ENCODE measurements around the gene BTBD17. TPM values are rescaled to one million over a fixed set of nuclear protein-coding genes. Genes with fewer than 3 reads are reported as not detected.

Gene BTBD17
- total RNA-seq, 1 donor from 2014 or later: not detected

GRCh38 chr17:74354123-74354522 lies 7.5 kb downstream of the BTBD17 start:
- no peak for DNase-seq (ENCODE audit: low read depth)
- Histone ChIP-seq H3K79me2 (ENCODE audit: insufficient read depth, low read length) (no peaks in the 10 kb centered on the region), H3K4me1 (ENCODE audit: insufficient read depth, low read length) (no peaks in the 10 kb centered on the region), H2AFZ (ENCODE audit: low read depth, low read length) (no peak overlapping the region), H3K9ac (ENCODE audit: low read length) (no peak overlapping the region), H3K4me2 (ENCODE audit: low read length) (no peak overlapping the region), H3K9me3 (ENCODE audit: insufficient read depth, low read depth, low read length) (no peaks in the 10 kb centered on the region), H3K4me3 (ENCODE audit: insufficient read depth, low read depth, low read length) (no peak overlapping the region), H3K27ac (ENCODE audit: low read depth, low read length) (no peak overlapping the region), H3K36me3 (ENCODE audit: insufficient read depth, low read length) (no peaks in the 10 kb centered on the region), H4K20me1 (ENCODE audit: insufficient read depth, low read length) (no peaks in the 10 kb centered on the region), H3K27me3 (ENCODE audit: insufficient read depth, low read length) (peaks cover 33% of the 10 kb centered on the region)
- H3K27ac Mint-ChIP-seq (ENCODE audit: unreplicated experiment): no peak overlapping the region
- no peak for FAIRE-seq
- H3K9me3 Mint-ChIP-seq (ENCODE audit: unreplicated experiment): peaks cover 2% of the 10 kb centered on the region
- TF ChIP-seq CTCF (IDR thresholded peaks at IDR 0.05; ENCODE audit: insufficient read depth, low read depth, low read length): no peak
- TF ChIP-seq EZH2 (IDR thresholded peaks at IDR 0.05; ENCODE audit: insufficient read depth, low read length): no peak
- no peaks in the 10 kb centered on the region for H3K4me1 Mint-ChIP-seq (ENCODE audit: low read depth, unreplicated experiment)
- H3K36me3 Mint-ChIP-seq (ENCODE audit: low read depth, unreplicated experiment): peaks cover 1% of the 10 kb centered on the region
- peaks cover 66% of the 10 kb centered on the region for H3K27me3 Mint-ChIP-seq (ENCODE audit: low read depth, unreplicated experiment)
- no peak overlapping the region for H3K4me3 Mint-ChIP-seq (ENCODE audit: unreplicated experiment)

DNA sequence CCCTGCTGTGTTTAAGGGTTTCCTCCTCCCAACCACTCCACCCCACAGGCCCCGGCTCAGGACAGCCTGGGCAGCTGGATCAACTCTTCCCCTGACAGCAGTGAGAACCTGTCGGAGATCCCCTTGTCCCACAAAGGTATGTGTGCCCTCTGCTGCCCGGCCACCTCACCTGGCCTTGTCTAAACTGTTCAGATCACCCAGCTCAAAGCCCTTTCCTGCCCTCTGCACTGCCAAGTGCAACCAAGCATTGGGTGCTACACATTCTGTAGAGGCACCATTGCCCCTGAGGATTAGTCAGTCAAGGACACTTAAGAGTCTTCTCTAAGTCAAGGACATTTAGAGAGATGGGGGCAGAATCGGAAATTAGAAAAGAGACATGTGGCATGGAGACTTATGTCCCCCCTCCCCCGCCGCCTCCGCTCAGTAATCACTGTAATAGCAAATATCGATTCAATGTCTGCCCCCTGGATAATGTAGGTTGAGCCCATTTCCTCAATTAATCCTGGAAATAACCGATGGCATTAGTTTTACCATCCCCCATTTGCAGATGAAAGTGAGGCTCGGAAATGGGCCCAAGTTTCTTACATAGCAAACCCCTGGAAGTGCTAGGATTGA lies 8.1 kb downstream of the BTBD17 start:
- H4K20me1 ChIP-seq (ENCODE audit: insufficient read depth, low read length): no peaks in the 10 kb centered on the region
- H3K4me2 ChIP-seq (ENCODE audit: low read length): no peak overlapping the region
- no peak overlapping the region for H3K4me3 ChIP-seq (ENCODE audit: insufficient read depth, low read depth, low read length)
- no peak overlapping the region for H3K4me3 Mint-ChIP-seq (ENCODE audit: unreplicated experiment)
- no peaks in the 10 kb centered on the region for H3K9me3 ChIP-seq (ENCODE audit: insufficient read depth, low read depth, low read length)
- H3K9ac ChIP-seq (ENCODE audit: low read length): no peak overlapping the region
- FAIRE-seq: no peak
- peaks cover 67% of the 10 kb centered on the region for H3K27me3 Mint-ChIP-seq (ENCODE audit: low read depth, unreplicated experiment)
- H3K27ac ChIP-seq (ENCODE audit: low read depth, low read length): no peak overlapping the region
- no peak overlapping the region for H2AFZ ChIP-seq (ENCODE audit: low read depth, low read length)
- peaks cover 2% of the 10 kb centered on the region for H3K9me3 Mint-ChIP-seq (ENCODE audit: unreplicated experiment)
- H3K27me3 ChIP-seq (ENCODE audit: insufficient read depth, low read length): peaks cover 30% of the 10 kb centered on the region
- no peak for DNase-seq (ENCODE audit: low read depth)
- no peak overlapping the region for H3K27ac Mint-ChIP-seq (ENCODE audit: unreplicated experiment)
- no peaks in the 10 kb centered on the region for H3K79me2 ChIP-seq (ENCODE audit: insufficient read depth, low read length)
- peaks cover 1% of the 10 kb centered on the region for H3K36me3 Mint-ChIP-seq (ENCODE audit: low read depth, unreplicated experiment)
- no peaks in the 10 kb centered on the region for H3K4me1 Mint-ChIP-seq (ENCODE audit: low read depth, unreplicated experiment)
- H3K4me1 ChIP-seq (ENCODE audit: insufficient read depth, low read length): no peaks in the 10 kb centered on the region
- TF ChIP-seq EZH2 (IDR thresholded peaks at IDR 0.05; ENCODE audit: insufficient read depth, low read length): no peak
- TF ChIP-seq CTCF (IDR thresholded peaks at IDR 0.05; ENCODE audit: insufficient read depth, low read depth, low read length): no peak
- H3K36me3 ChIP-seq (ENCODE audit: insufficient read depth, low read length): no peaks in the 10 kb centered on the region

GRCh38 chr17:74351552-74352210 lies 10.0 kb downstream of the BTBD17 start:
- H3K4me2 ChIP-seq (ENCODE audit: low read length): no peak overlapping the region
- TF ChIP-seq CTCF (IDR thresholded peaks at IDR 0.05; ENCODE audit: insufficient read depth, low read depth, low read length) (no peak), EZH2 (IDR thresholded peaks at IDR 0.05; ENCODE audit: insufficient read depth, low read length) (peak; percentile 57)
- Mint-ChIP-seq H3K27me3 (ENCODE audit: low read depth, unreplicated experiment) (peaks cover 75% of the 10 kb centered on the region), H3K4me3 (ENCODE audit: unreplicated experiment) (no peak overlapping the region), H3K27ac (ENCODE audit: unreplicated experiment) (no peak overlapping the region), H3K9me3 (ENCODE audit: unreplicated experiment) (peaks cover 1% of the 10 kb centered on the region), H3K4me1 (ENCODE audit: low read depth, unreplicated experiment) (no peaks in the 10 kb centered on the region), H3K36me3 (ENCODE audit: low read depth, unreplicated experiment) (no peaks in the 10 kb centered on the region)
- H3K4me1 ChIP-seq (ENCODE audit: insufficient read depth, low read length): no peaks in the 10 kb centered on the region
- FAIRE-seq: no peak
- no peak overlapping the region for H3K27ac ChIP-seq (ENCODE audit: low read depth, low read length)
- H3K4me3 ChIP-seq (ENCODE audit: insufficient read depth, low read depth, low read length): no peak overlapping the region
- no peaks in the 10 kb centered on the region for H3K9me3 ChIP-seq (ENCODE audit: insufficient read depth, low read depth, low read length)
- no peak overlapping the region for H2AFZ ChIP-seq (ENCODE audit: low read depth, low read length)
- H3K79me2 ChIP-seq (ENCODE audit: insufficient read depth, low read length): no peaks in the 10 kb centered on the region
- peaks cover 27% of the 10 kb centered on the region for H3K27me3 ChIP-seq (ENCODE audit: insufficient read depth, low read length)
- no peaks in the 10 kb centered on the region for H4K20me1 ChIP-seq (ENCODE audit: insufficient read depth, low read length)
- H3K9ac ChIP-seq (ENCODE audit: low read length): no peak overlapping the region
- H3K36me3 ChIP-seq (ENCODE audit: insufficient read depth, low read length): no peaks in the 10 kb centered on the region
- no peak for DNase-seq (ENCODE audit: low read depth)
